RKO (cell line): ENCODE results near the gene DHCR7.

ENCODE experiments used
- DNase-seq: peaks from one replicate; pipeline ENCODE4 v3.0.0-alpha.2; 2016; ENCODE audit warnings: low spot score

Gene DHCR7

GRCh38 chr11:71456831-71457230 lies 8.6 kb upstream of the DHCR7 start:
- no peak for DNase-seq

GRCh38 chr11:71456294-71456693 lies 8.1 kb upstream of the DHCR7 start:
- no peak for DNase-seq

GRCh38 chr11:71454470-71455113 lies 6.4 kb upstream of the DHCR7 start:
- no peak for DNase-seq

GRCh38 chr11:71453918-71454304 lies 5.7 kb upstream of the DHCR7 start:
- no peak for DNase-seq

- DNase-seq, result peak; percentile 93
Observed at GRCh38 chr11:71453037-71453917, 5.1 kb upstream of the DHCR7 start, which contains the start of gene NADSYN1. Gene NADSYN1, plus strand, starts transcription at chr11:71453203. Its CDS starts 94 bp downstream, at chr11:71453297.

- peak; percentile 4 for DNase-seq
Observed at GRCh38 chr11:71452199-71453036, 4.2 kb upstream of the DHCR7 start.

GRCh38 chr11:71451596-71452198 lies 3.5 kb upstream of the DHCR7 start:
- DNase-seq, result peak; percentile 4

GRCh38 chr11:71450939-71451338 lies 2.7 kb upstream of the DHCR7 start:
- no peak for DNase-seq

- peak; percentile 19 for DNase-seq
Observed at GRCh38 chr11:71450507-71450906, 2.3 kb upstream of the DHCR7 start.

- DNase-seq, result no peak
Observed at GRCh38 chr11:71449596-71449995, 1.4 kb upstream of the DHCR7 start.

- DNase-seq, result peak; percentile 3
Observed at GRCh38 chr11:71447791-71448256, 369 bp downstream of the DHCR7 start.

- DNase-seq, result peak; percentile 54
Observed at GRCh38 chr11:71446942-71447688, 1.1 kb downstream of the DHCR7 start.

GRCh38 chr11:71446150-71446549 lies 2.0 kb downstream of the DHCR7 start:
- DNase-seq, result no peak

GRCh38 chr11:71444811-71445210 lies 3.4 kb downstream of the DHCR7 start:
- no peak for DNase-seq

- DNase-seq, result no peak
Observed at GRCh38 chr11:71443736-71444445, 4.3 kb downstream of the DHCR7 start.

- no peak for DNase-seq
Observed at GRCh38 chr11:71442880-71443279, 5.3 kb downstream of the DHCR7 start.

- DNase-seq, result no peak
Observed at GRCh38 chr11:71442123-71442522, 6.1 kb downstream of the DHCR7 start.

GRCh38 chr11:71441251-71441650 lies 6.9 kb downstream of the DHCR7 start:
- no peak for DNase-seq

GRCh38 chr11:71440021-71440755 lies 8.0 kb downstream of the DHCR7 start:
- no peak for DNase-seq

- DNase-seq, result no peak
Observed at GRCh38 chr11:71438650-71439049, 9.5 kb downstream of the DHCR7 start.
